Vagina (tissue), 2 donors: Measurements from ENCODE around the gene SLC23A2.

Source experiments
- POLR2AphosphoS5 ChIP-seq, 2 donors: sonication (generic); formaldehyde crosslinking; IDR thresholded peaks; one replicate each; pipeline ENCODE4 v1.9.0; 2017; ENCODE audit warnings: antibody characterized with exemption in 2 of 2, mild to moderate bottlenecking in 2 of 2, low read depth in 1 of 2; ENCODE audit not compliant: insufficient read depth in 1 of 2
- TF ChIP-seq, protein P1 (sequence below), 3 experiments: fragments of 450-650 bp in 2 of 3; fragments of 200-600 bp in 1 of 3; sonication (generic) in 1 of 3; IDR thresholded peaks; one replicate each; pipeline ENCODE4 v1.5.1; 2017 to 2019; ENCODE audit warnings: antibody characterized with exemption in 3 of 3, mild to moderate bottlenecking in 2 of 3, moderate library complexity in 2 of 3

DNA sequence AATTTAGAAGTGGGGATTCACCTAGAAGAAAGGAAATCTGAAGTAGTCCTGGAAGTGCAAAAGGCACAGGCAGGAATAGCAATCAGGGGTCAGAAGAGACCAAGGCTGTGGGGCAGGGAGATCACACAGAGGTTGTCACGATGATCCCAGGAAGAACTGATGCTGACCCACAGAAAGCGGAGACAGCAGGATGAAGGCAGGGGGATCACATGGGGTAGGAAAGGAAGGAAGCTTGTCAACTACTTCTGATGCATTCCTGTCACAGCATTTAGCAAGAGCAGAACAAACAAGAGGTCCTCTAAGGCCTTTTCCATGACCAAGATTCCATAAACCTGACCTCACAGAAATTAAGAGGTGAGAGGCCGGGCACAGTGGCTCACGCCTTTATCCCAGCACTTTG, 79.1 kb downstream of the SLC23A2 start:
- TF ChIP-seq, protein P1, sequence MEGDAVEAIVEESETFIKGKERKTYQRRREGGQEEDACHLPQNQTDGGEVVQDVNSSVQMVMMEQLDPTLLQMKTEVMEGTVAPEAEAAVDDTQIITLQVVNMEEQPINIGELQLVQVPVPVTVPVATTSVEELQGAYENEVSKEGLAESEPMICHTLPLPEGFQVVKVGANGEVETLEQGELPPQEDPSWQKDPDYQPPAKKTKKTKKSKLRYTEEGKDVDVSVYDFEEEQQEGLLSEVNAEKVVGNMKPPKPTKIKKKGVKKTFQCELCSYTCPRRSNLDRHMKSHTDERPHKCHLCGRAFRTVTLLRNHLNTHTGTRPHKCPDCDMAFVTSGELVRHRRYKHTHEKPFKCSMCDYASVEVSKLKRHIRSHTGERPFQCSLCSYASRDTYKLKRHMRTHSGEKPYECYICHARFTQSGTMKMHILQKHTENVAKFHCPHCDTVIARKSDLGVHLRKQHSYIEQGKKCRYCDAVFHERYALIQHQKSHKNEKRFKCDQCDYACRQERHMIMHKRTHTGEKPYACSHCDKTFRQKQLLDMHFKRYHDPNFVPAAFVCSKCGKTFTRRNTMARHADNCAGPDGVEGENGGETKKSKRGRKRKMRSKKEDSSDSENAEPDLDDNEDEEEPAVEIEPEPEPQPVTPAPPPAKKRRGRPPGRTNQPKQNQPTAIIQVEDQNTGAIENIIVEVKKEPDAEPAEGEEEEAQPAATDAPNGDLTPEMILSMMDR (IDR thresholded peaks at IDR 0.05) = no peak
- no peak for TF ChIP-seq POLR2AphosphoS5 (IDR thresholded peaks at IDR 0.05; ENCODE audit: insufficient read depth in 1 of 2, low read depth in 1 of 2)
